WTC11 (cell line): ENCODE results near the gene KNSTRN. TPM values are rescaled to one million over a fixed set of nuclear protein-coding genes. Genes with fewer than 3 reads are reported as not detected.

Source experiments
- ATAC-seq: fragments of 200-7000 bp; cut with Tn5 transposase; 2 replicates; pipeline ENCODE4 v1.10.0; 2021; ENCODE audit warnings: mild to moderate bottlenecking, moderate library complexity
- CTCF ChIA-PET: fragments of 300-600 bp; sonication (Branson Sonifier 250); formaldehyde crosslinking; loops from one replicate; lab custom pipeline; 2021; ENCODE audit warnings: antibody characterized with exemption; lab: Charles Lee
- POLR2A ChIA-PET: fragments of 350-600 bp; sonication (Branson Sonifier 250); formaldehyde crosslinking; loops from one replicate; lab custom pipeline; 2021; ENCODE audit warnings: antibody characterized with exemption; lab: Charles Lee
- DNase-seq: peaks from one replicate; pipeline ENCODE4 v3.0.0; 2021; ENCODE audit warnings: low spot score
- H3K27ac Mint-ChIP-seq: 2 replicates; pipeline ENCODE4 v1.8.0; 2021; ENCODE audit warnings: mixed read lengths
- H3K27me3 Mint-ChIP-seq: 2 replicates; pipeline ENCODE4 v1.8.0; 2021; ENCODE audit warnings: low read depth, mild to moderate bottlenecking, moderate library complexity, mixed read lengths
- H3K36me3 Mint-ChIP-seq: 2 replicates; pipeline ENCODE4 v1.8.0; 2021; ENCODE audit warnings: mixed read lengths
- H3K4me1 Mint-ChIP-seq: 2 replicates; pipeline ENCODE4 v1.8.0; 2022; ENCODE audit warnings: mixed read lengths
- H3K4me3 Mint-ChIP-seq: 2 replicates; pipeline ENCODE4 v1.8.0; 2021; ENCODE audit warnings: mild to moderate bottlenecking, moderate library complexity, mixed read lengths
- H3K9me3 Mint-ChIP-seq: 2 replicates; pipeline ENCODE4 v1.8.0; 2021; ENCODE audit warnings: mixed read lengths
- AR ChIP-seq: fragments of 250-450 bp; sonication (Bioruptor Pico); IDR thresholded peaks from 2 replicates; pipeline ENCODE4 v1.9.0; 2021; ENCODE audit warnings: mild to moderate bottlenecking
- ERG ChIP-seq: fragments of 250-450 bp; sonication (Bioruptor Pico); IDR thresholded peaks from 2 replicates; pipeline ENCODE4 v1.8.0; 2021; ENCODE audit warnings: mild to moderate bottlenecking
- ESRRA ChIP-seq: sonication (generic); formaldehyde crosslinking; IDR thresholded peaks from 2 replicates; pipeline ENCODE4 v1.8.1; 2022; ENCODE audit warnings: mild to moderate bottlenecking, missing genetic modification reagents, borderline replicate concordance
- IRF2 ChIP-seq: sonication (generic); formaldehyde crosslinking; IDR thresholded peaks from 2 replicates; pipeline ENCODE4 v1.8.0; 2022; ENCODE audit warnings: low read depth, missing genetic modification reagents, borderline replicate concordance
- JUN ChIP-seq: sonication (generic); formaldehyde crosslinking; IDR thresholded peaks from 2 replicates; pipeline ENCODE4 v1.8.0; 2023; ENCODE audit warnings: mild to moderate bottlenecking, missing genetic modification reagents
- MXD4 ChIP-seq: fragments of 250-450 bp; sonication (Bioruptor Pico); IDR thresholded peaks from 2 replicates; pipeline ENCODE4 v1.8.0; 2021; ENCODE audit warnings: mild to moderate bottlenecking, moderate library complexity, borderline replicate concordance
- NR2C2 ChIP-seq: sonication (generic); formaldehyde crosslinking; IDR thresholded peaks from 2 replicates; pipeline ENCODE4 v1.8.0; 2022; ENCODE audit warnings: mild to moderate bottlenecking, missing genetic modification reagents
- RELA ChIP-seq: sonication (generic); formaldehyde crosslinking; IDR thresholded peaks from 2 replicates; pipeline ENCODE4 v1.8.1; 2022; ENCODE audit warnings: missing genetic modification reagents, mild to moderate bottlenecking, borderline replicate concordance
- USF1 ChIP-seq: sonication (generic); formaldehyde crosslinking; IDR thresholded peaks from 2 replicates; pipeline ENCODE4 v1.8.0; 2022; ENCODE audit warnings: mild to moderate bottlenecking, missing genetic modification reagents
- ZNF219 ChIP-seq: sonication (generic); formaldehyde crosslinking; IDR thresholded peaks from 2 replicates; pipeline ENCODE4 v1.8.0; 2023; ENCODE audit warnings: missing genetic modification reagents, mild to moderate bottlenecking, borderline replicate concordance
- ZNF263 ChIP-seq: sonication (generic); formaldehyde crosslinking; IDR thresholded peaks from 2 replicates; pipeline ENCODE4 v1.8.1; 2022; ENCODE audit warnings: low read depth, mild to moderate bottlenecking, moderate library complexity, missing genetic modification reagents
- total RNA-seq: library from RNA; stranded (reverse); gene quantifications from 3 replicates; pipeline ENCODE4 v1.2.3, GENCODE V29; 2021
- TF ChIP-seq, protein P1 (sequence below): sonication (generic); formaldehyde crosslinking; IDR thresholded peaks from 2 replicates; pipeline ENCODE4 v1.8.1; 2022; ENCODE audit warnings: low read depth, mild to moderate bottlenecking, moderate library complexity, missing genetic modification reagents, borderline replicate concordance
- TF ChIP-seq, protein P2 (sequence below): sonication (generic); formaldehyde crosslinking; IDR thresholded peaks from 2 replicates; pipeline ENCODE4 v1.8.0; 2022; ENCODE audit warnings: mild to moderate bottlenecking, missing genetic modification reagents
- TF ChIP-seq, protein P3 (sequence below): sonication (generic); formaldehyde crosslinking; IDR thresholded peaks from 2 replicates; pipeline ENCODE4 v1.8.1; 2023; ENCODE audit warnings: mild to moderate bottlenecking, missing genetic modification reagents
- TF ChIP-seq, protein P4 (sequence below): fragments of 200-600 bp; IDR thresholded peaks from 2 replicates; pipeline ENCODE4 v1.8.0; 2022; ENCODE audit warnings: antibody characterized with exemption

KNSTRN gene
- total RNA-seq, 1 experiment from 2014 or later = 73.4 TPM

- TF ChIP-seq, protein P1, sequence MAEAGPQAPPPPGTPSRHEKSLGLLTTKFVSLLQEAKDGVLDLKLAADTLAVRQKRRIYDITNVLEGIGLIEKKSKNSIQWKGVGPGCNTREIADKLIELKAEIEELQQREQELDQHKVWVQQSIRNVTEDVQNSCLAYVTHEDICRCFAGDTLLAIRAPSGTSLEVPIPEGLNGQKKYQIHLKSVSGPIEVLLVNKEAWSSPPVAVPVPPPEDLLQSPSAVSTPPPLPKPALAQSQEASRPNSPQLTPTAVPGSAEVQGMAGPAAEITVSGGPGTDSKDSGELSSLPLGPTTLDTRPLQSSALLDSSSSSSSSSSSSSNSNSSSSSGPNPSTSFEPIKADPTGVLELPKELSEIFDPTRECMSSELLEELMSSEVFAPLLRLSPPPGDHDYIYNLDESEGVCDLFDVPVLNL (CRISPR knock-in tag) = no peak
- no peak for TF ChIP-seq NR2C2
- no peak for TF ChIP-seq AR (CRISPR knock-in tag)
- no peak for TF ChIP-seq MXD4
Measured at GRCh38 chr15:40336744-40337122, 45.8 kb upstream of the KNSTRN start (continued).

DNA sequence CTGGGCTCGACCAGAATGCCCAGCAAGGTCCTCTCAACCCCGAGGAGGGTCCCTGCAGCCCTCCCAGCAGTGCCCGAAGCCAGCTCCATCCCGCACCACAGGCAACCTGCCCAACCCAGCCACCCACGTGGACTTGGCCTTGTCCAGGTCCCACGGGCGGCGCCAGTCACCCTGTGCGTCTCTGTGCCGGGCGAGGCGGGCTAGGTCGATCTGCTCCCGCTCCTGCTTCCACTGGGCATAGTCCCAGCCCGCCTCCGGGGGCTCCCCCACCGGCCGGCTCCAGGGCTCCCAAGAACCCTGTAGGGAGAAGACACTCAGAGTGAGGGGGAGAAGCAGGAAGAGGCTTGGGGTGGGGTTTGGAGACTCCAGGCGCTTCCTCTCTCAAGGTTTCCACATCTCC lies 44.9 kb upstream of the KNSTRN start:
- DNase-seq (no peak), ATAC-seq (peak; percentile 4)
- no peaks in the 10 kb centered on the region for H3K9me3 Mint-ChIP-seq
- no peak overlapping the region for H3K27ac Mint-ChIP-seq
- ChIA-PET POLR2A (interaction anchor here (1.6 to 2.8 kb wide), 3 partner anchors 9 to 84 kb away, joined by 6 to 10 read pairs (median 6); partner anchors contain the start of gene INAFM2), CTCF (interaction anchor here (0.6 to 9.6 kb wide), 47 partner anchors 9 to 556 kb away, joined by 3 to 264 read pairs (median 8); partner anchors contain the start of genes BAHD1, DISP2, INAFM2 and IVD)
- H3K36me3 Mint-ChIP-seq = no peaks in the 10 kb centered on the region
- TF ChIP-seq, protein P2, sequence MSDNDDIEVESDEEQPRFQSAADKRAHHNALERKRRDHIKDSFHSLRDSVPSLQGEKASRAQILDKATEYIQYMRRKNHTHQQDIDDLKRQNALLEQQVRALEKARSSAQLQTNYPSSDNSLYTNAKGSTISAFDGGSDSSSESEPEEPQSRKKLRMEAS = 0 out of 2 replicates have a peak, but pooled peaks have one; percentile 12
- no peak for TF ChIP-seq JUN
- no peak overlapping the region for H3K4me3 Mint-ChIP-seq
- H3K4me1 Mint-ChIP-seq = peaks cover 42% of the 10 kb centered on the region
- peaks cover 5% of the 10 kb centered on the region for H3K27me3 Mint-ChIP-seq

DNA sequence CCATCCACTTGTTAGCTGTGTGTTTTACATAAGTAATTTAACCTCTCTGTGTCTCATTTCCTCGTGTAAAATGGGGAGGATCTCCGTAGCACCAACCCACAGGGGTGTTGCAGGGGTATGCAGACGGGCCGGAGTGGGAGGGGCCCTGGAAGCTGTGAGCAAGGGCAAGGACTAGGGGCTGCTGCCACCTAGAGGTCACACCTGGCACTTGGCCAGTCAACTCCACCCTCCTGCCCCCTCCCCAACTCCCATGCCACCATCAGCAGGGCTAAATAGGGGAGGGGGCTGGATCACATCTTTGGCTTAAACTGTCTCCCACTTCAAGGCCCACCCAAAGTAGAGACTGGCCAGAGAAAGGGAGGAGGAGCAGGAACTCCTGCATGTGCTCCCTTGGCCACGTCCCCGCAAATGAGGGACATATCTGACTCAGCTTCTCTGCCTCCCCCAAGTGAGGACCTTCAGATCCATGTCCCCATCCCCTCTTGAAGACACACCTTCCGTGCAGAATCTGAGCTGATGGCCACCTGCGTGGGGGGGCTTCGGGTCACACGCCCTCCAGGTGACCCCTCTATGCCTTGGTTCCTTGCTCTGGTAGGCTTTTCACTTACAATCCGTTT lies 44.4 kb upstream of the KNSTRN start:
- peaks cover 5% of the 10 kb centered on the region for H3K27me3 Mint-ChIP-seq
- peaks cover 42% of the 10 kb centered on the region for H3K4me1 Mint-ChIP-seq
- TF ChIP-seq JUN (no peak), USF1 (CRISPR knock-in tag) (no peak), ZNF263 (CRISPR knock-in tag) (no peak), ESRRA (no peak), ERG (no peak), NR2C2 (no peak), RELA (no peak), IRF2 (no peak), ZNF219 (CRISPR knock-in tag) (no peak)
- TF ChIP-seq, protein P2 = peak; percentile 26; the same call in 1 of the 2 replicates
- TF ChIP-seq, protein P3, sequence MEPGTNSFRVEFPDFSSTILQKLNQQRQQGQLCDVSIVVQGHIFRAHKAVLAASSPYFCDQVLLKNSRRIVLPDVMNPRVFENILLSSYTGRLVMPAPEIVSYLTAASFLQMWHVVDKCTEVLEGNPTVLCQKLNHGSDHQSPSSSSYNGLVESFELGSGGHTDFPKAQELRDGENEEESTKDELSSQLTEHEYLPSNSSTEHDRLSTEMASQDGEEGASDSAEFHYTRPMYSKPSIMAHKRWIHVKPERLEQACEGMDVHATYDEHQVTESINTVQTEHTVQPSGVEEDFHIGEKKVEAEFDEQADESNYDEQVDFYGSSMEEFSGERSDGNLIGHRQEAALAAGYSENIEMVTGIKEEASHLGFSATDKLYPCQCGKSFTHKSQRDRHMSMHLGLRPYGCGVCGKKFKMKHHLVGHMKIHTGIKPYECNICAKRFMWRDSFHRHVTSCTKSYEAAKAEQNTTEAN (CRISPR knock-in tag) = no peak
- TF ChIP-seq, protein P4, sequence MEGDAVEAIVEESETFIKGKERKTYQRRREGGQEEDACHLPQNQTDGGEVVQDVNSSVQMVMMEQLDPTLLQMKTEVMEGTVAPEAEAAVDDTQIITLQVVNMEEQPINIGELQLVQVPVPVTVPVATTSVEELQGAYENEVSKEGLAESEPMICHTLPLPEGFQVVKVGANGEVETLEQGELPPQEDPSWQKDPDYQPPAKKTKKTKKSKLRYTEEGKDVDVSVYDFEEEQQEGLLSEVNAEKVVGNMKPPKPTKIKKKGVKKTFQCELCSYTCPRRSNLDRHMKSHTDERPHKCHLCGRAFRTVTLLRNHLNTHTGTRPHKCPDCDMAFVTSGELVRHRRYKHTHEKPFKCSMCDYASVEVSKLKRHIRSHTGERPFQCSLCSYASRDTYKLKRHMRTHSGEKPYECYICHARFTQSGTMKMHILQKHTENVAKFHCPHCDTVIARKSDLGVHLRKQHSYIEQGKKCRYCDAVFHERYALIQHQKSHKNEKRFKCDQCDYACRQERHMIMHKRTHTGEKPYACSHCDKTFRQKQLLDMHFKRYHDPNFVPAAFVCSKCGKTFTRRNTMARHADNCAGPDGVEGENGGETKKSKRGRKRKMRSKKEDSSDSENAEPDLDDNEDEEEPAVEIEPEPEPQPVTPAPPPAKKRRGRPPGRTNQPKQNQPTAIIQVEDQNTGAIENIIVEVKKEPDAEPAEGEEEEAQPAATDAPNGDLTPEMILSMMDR = peak; percentile 87
- ATAC-seq = peak; percentile 82
- ChIA-PET POLR2A (interaction anchor here (1.6 to 2.8 kb wide), 3 partner anchors 10 to 83 kb away, joined by 6 to 10 read pairs (median 6); partner anchors contain the start of gene INAFM2), CTCF (interaction anchor here (0.6 to 9.6 kb wide), 45 partner anchors 10 to 293 kb away, joined by 3 to 264 read pairs (median 9); partner anchors contain the start of genes BAHD1, DISP2, INAFM2 and IVD)
- H3K9me3 Mint-ChIP-seq = no peaks in the 10 kb centered on the region
- DNase-seq = peak; percentile 92
- 0 out of 2 replicates have a peak overlapping the region, but pooled peaks have one; percentile 27 for H3K4me3 Mint-ChIP-seq
- H3K27ac Mint-ChIP-seq = no peak overlapping the region
- H3K36me3 Mint-ChIP-seq = no peaks in the 10 kb centered on the region
